ENCODE results near the gene PELO. TPM values are rescaled to one million over a fixed set of nuclear protein-coding genes. Genes with fewer than 3 reads are reported as not detected.

PELO gene
- total and polyA plus RNA-seq, 9 of the 15 experiments (the other 6 are each of a cell fraction or from before 2014, with no cell fraction given) = 5.8 to 14.6 (median 9.6) TPM

- TF ChIP-seq CREB5 (CRISPR knock-in tag; IDR thresholded peaks at IDR 0.05) (no peak), ZNF584 (CRISPR knock-in tag; IDR thresholded peaks at IDR 0.05; ENCODE audit: low read depth) (no peak), MXD1 (CRISPR knock-in tag; IDR thresholded peaks at IDR 0.05; ENCODE audit: borderline replicate concordance, poor library complexity, severe bottlenecking) (no peak), ZNF134 (CRISPR knock-in tag; conservative IDR thresholded peaks at IDR 0.05) (no peak), SRSF3 (IDR thresholded peaks at IDR 0.05; ENCODE audit: insufficient read depth, low read length) (0 out of 2 replicates have a peak, but pooled peaks have one; percentile 71), KAT8 (IDR thresholded peaks at IDR 0.05; ENCODE audit: low read depth) (no peak), LCOR (CRISPR knock-in tag; IDR thresholded peaks at IDR 0.05) (no peak), TEAD2 (tag; IDR thresholded peaks at IDR 0.05) (no peak), TAF1 (IDR thresholded peaks at IDR 0.05; ENCODE audit: control insufficient read depth, extremely low read depth, insufficient read depth, low read length, severe bottlenecking) (no peak), SRSF9 (IDR thresholded peaks at IDR 0.05; ENCODE audit: borderline replicate concordance, low read depth, low read length) (no peak), ERF (CRISPR knock-in tag; IDR thresholded peaks at IDR 0.05) (no peak), ZNF239 (CRISPR knock-in tag; IDR thresholded peaks at IDR 0.05) (no peak), BRD9 (IDR thresholded peaks at IDR 0.05; ENCODE audit: low read depth, partially characterized antibody) (peak; percentile 40), KLF1 (tag; IDR thresholded peaks at IDR 0.05) (no peak), GTF2E2 (tag; IDR thresholded peaks at IDR 0.05) (no peak), SAP30 (IDR thresholded peaks at IDR 0.05; ENCODE audit: borderline replicate concordance, insufficient read depth, low read depth, low read length, poor library complexity, severe bottlenecking) (no peak), CTCF (IDR thresholded peaks at IDR 0.05 in 2 of 3, conservative IDR thresholded peaks at IDR 0.05 in 1 of 3; ENCODE audit: insufficient read depth in 2 of 3, low read depth in 1 of 3, low read length in 3 of 3) (0 out of 6 replicates have a peak, but pooled peaks of 1 of the 3 experiments have one; percentile 4), NONO (IDR thresholded peaks at IDR 0.05; ENCODE audit: low read depth in 2 of 2, low read length in 1 of 2) (no peak), ATF7 (IDR thresholded peaks at IDR 0.05) (no peak), ZHX1 (conservative IDR thresholded peaks at IDR 0.05; ENCODE audit: low read length) (no peak), FOS (IDR thresholded peaks at IDR 0.05; ENCODE audit: extremely low read depth, insufficient read length) (no peak)
Measured at GRCh38 chr5:52800394-52801213, 12.9 kb downstream of the PELO start (continued).
